K562 (cell line): ENCODE data around the gene EVI5. TPM values are rescaled to one million over a fixed set of nuclear protein-coding genes. Genes with fewer than 3 reads are reported as not detected.

Experiments used
- ATAC-seq: fragments of 200-7000 bp; cut with Tn5 transposase; 3 replicates; pipeline ENCODE4 v1.9.1; 2020; ENCODE audit warnings: moderate library complexity
- BruUV-seq: library from RNA; stranded (reverse); fragments of 400-500 nt; replicated peaks from 2 replicates; lab custom pipeline; 2021; lab: Mats Ljungman, UMichigan
- CTCF ChIA-PET: fragments of 300-600 bp; formaldehyde crosslinking; extraction: SDS; loops from one replicate; lab custom pipeline; 2021; ENCODE audit warnings: low intra/inter-chr PET ratio; lab: Yijun Ruan, JAX
- POLR2A ChIA-PET: fragments of 300-600, 350-650 bp; sonication (Branson Sonifier 250); formaldehyde crosslinking; extraction: SDS; loops from one replicate; lab custom pipeline; 2021; ENCODE audit warnings: antibody characterized with exemption, inconsistent platforms; lab: Yijun Ruan, JAX
- DNase-seq, 4 experiments: peaks; one replicate each; pipeline versions ENCODE4 v3.0.0 to v3.0.0-alpha.2; 2011 to 2018; ENCODE audit warnings: low spot score in 3 of 4, mixed read lengths in 3 of 4; ENCODE audit errors: extremely low read depth in 1 of 4
- FAIRE-seq: peaks from 2 replicates; lab custom pipeline; 2011; peaks lifted over from hg19 to GRCh38; lab: Jason Lieb, UNC
- H2AFZ ChIP-seq: 2 replicates; pipeline ENCODE4 v1.6.0; 2011; ENCODE audit warnings: low read depth, low read length, control low read depth, inconsistent platforms
- H3K27ac ChIP-seq: fragments of 200-600 bp; 3 replicates; pipeline ENCODE4 v1.8.0; 2011; ENCODE audit warnings: low read depth, mild to moderate bottlenecking, control low read depth, inconsistent platforms, low read length, moderate library complexity, mixed read lengths; ENCODE audit errors: extremely low read depth
- H3K27me3 ChIP-seq, 2 experiments: fragments of 300-600 bp in 1 of 2; 2 replicates in 1 of 2; 3 replicates in 1 of 2; pipeline versions ENCODE4 v1.6.0 to v1.8.0; 2011; ENCODE audit warnings: inconsistent platforms in 2 of 2, low read length in 2 of 2, mild to moderate bottlenecking in 1 of 2, mixed read lengths in 1 of 2, moderate library complexity in 1 of 2; ENCODE audit not compliant: control insufficient read depth in 2 of 2, insufficient read depth in 2 of 2
- H3K36me3 ChIP-seq: fragments of 300-600 bp; 3 replicates; pipeline ENCODE4 v1.8.0; 2011; ENCODE audit warnings: mild to moderate bottlenecking, low read length, inconsistent platforms; ENCODE audit not compliant: control insufficient read depth, insufficient read depth
- H3K4me1 ChIP-seq, 2 experiments: fragments of 200-600 bp in 1 of 2; replicated peaks in 1 of 2; 2 replicates in 1 of 2; 3 replicates in 1 of 2; pipeline versions ENCODE4 v1.5.1 to v1.8.0; 2011; ENCODE audit warnings: inconsistent platforms in 2 of 2, low read length in 2 of 2, mild to moderate bottlenecking in 1 of 2, mixed read lengths in 1 of 2, moderate library complexity in 1 of 2; ENCODE audit not compliant: control insufficient read depth in 2 of 2, insufficient read depth in 2 of 2
- H3K4me2 ChIP-seq: 2 replicates; pipeline ENCODE4 v1.6.1; 2011; ENCODE audit warnings: low read length, control low read depth, inconsistent platforms, mixed read lengths; ENCODE audit not compliant: insufficient read depth
- H3K4me3 ChIP-seq: fragments of 200-600 bp; sonication (generic), shearing (Covaris generic); 2 replicates; pipeline ENCODE4 v1.5.1; 2016; ENCODE audit warnings: control low read depth, inconsistent platforms
- H3K79me2 ChIP-seq: fragments of 200-600 bp; 3 replicates; pipeline ENCODE4 v1.8.0; 2011; ENCODE audit warnings: low read length, inconsistent platforms; ENCODE audit not compliant: control insufficient read depth, insufficient read depth
- H3K9ac ChIP-seq, 2 experiments: 2 replicates each; pipeline versions ENCODE4 v1.6.0 to v1.6.1; 2011; ENCODE audit warnings: low read depth in 2 of 2, low read length in 2 of 2, control low read depth in 1 of 2, inconsistent platforms in 1 of 2, mild to moderate bottlenecking in 1 of 2, mixed read lengths in 1 of 2; ENCODE audit not compliant: insufficient read depth in 1 of 2
- H3K9me1 ChIP-seq: one replicate; pipeline ENCODE4 v1.6.0; 2011; ENCODE audit warnings: inconsistent platforms, mild to moderate bottlenecking, low read length, moderate library complexity; ENCODE audit not compliant: control insufficient read depth, insufficient read depth
- H3K9me3 ChIP-seq: replicated peaks from 2 replicates; pipeline ENCODE4 v1.5.1; 2011; ENCODE audit warnings: low read depth, low read length, inconsistent platforms; ENCODE audit not compliant: control insufficient read depth, insufficient read depth
- H4K20me1 ChIP-seq: replicated peaks from 2 replicates; pipeline ENCODE4 v1.6.1; 2011; ENCODE audit warnings: low read length, inconsistent platforms, mixed read lengths; ENCODE audit not compliant: control insufficient read depth, insufficient read depth
- BRD9 ChIP-seq: fragments of 450-650 bp; IDR thresholded peaks from 2 replicates; pipeline ENCODE4 v1.6.1; 2018; ENCODE audit warnings: low read depth; ENCODE audit not compliant: partially characterized antibody
- ETV6 ChIP-seq, 3 experiments: fragments of 150-350 bp in 1 of 3; sonication (generic) in 1 of 3; formaldehyde crosslinking in 1 of 3; IDR thresholded peaks; 2 replicates each; pipeline versions ENCODE4 v1.6.1 to v1.8.0; 2014 to 2022; ENCODE audit warnings: borderline replicate concordance in 2 of 3, low read depth in 2 of 3, antibody characterized with exemption in 1 of 3, low read length in 1 of 3, mild to moderate bottlenecking in 1 of 3, missing genetic modification reagents in 1 of 3
- FOXK1 ChIP-seq: sonication (generic); formaldehyde crosslinking; IDR thresholded peaks from 2 replicates; pipeline ENCODE4 v1.8.0; 2022; ENCODE audit warnings: missing genetic modification reagents, mild to moderate bottlenecking, borderline replicate concordance
- HEY1 ChIP-seq: fragments of 250-450 bp; sonication (Bioruptor Pico); IDR thresholded peaks from 2 replicates; pipeline ENCODE4 v1.5.0; 2020; ENCODE audit warnings: mild to moderate bottlenecking, moderate library complexity, borderline replicate concordance
- HMGXB4 ChIP-seq: sonication (generic); formaldehyde crosslinking; IDR thresholded peaks from 2 replicates; pipeline ENCODE4 v1.8.1; 2023; ENCODE audit warnings: mild to moderate bottlenecking, missing genetic modification reagents
- HSF4 ChIP-seq: fragments of 250-450 bp; sonication (Bioruptor Pico); IDR thresholded peaks from 2 replicates; pipeline ENCODE4 v2.1.2; 2022; ENCODE audit warnings: mild to moderate bottlenecking, moderate library complexity, borderline replicate concordance
- ILF3 ChIP-seq: fragments of 450-650 bp; IDR thresholded peaks from 2 replicates; pipeline ENCODE4 v1.6.1; 2018; ENCODE audit warnings: antibody characterized with exemption, mild to moderate bottlenecking, moderate library complexity, borderline replicate concordance
- IRF2 ChIP-seq: sonication (generic); formaldehyde crosslinking; IDR thresholded peaks from 2 replicates; pipeline ENCODE4 v1.8.1; 2022; ENCODE audit warnings: mild to moderate bottlenecking, missing genetic modification reagents
- KDM4B ChIP-seq, 2 experiments: fragments of 450-650 bp in 1 of 2; sonication (generic) in 1 of 2; IDR thresholded peaks; 2 replicates each; pipeline ENCODE4 v1.6.1; 2016 to 2017; ENCODE audit warnings: borderline replicate concordance in 2 of 2, antibody characterized with exemption in 1 of 2, low read depth in 1 of 2, mild to moderate bottlenecking in 1 of 2
- KHSRP ChIP-seq: fragments of 450-650 bp; IDR thresholded peaks from 2 replicates; pipeline ENCODE4 v1.6.1; 2017
- KLF13 ChIP-seq: fragments of 450-650 bp; IDR thresholded peaks from 2 replicates; pipeline ENCODE4 v1.6.1; 2016; ENCODE audit warnings: missing genetic modification characterization, low read depth, mild to moderate bottlenecking, missing compliant biosample characterization, moderate library complexity, borderline replicate concordance
- NEUROD1 ChIP-seq: fragments of 150-350 bp; IDR thresholded peaks from 2 replicates; pipeline ENCODE4 v1.6.1; 2014; ENCODE audit warnings: borderline replicate concordance, low read length, low read depth; ENCODE audit not compliant: partially characterized antibody
- TSHZ1 ChIP-seq: fragments of 250-450 bp; sonication (Bioruptor Pico); IDR thresholded peaks from 2 replicates; pipeline ENCODE4 v1.4.0; 2020; ENCODE audit warnings: mild to moderate bottlenecking, moderate library complexity
- ZNF274 ChIP-seq: IDR thresholded peaks from 2 replicates; pipeline ENCODE4 v1.6.1; 2011; ENCODE audit warnings: low read depth, mild to moderate bottlenecking, low read length, moderate library complexity, borderline replicate concordance
- ZNF551 ChIP-seq: fragments of 250-450 bp; sonication (Bioruptor Pico); IDR thresholded peaks from 2 replicates; pipeline ENCODE4 v1.5.0; 2021; ENCODE audit warnings: mild to moderate bottlenecking, moderate library complexity
- in situ Hi-C: fragments of 300-500 bp; cut with MboI; formaldehyde crosslinking; loops from 4 replicates; pipeline ENCODE4 v1.15.0; 2018; ENCODE audit warnings: inconsistent platforms, mixed read lengths
- intact Hi-C: fragments of 100-400 bp; cut with micrococcal nuclease; formaldehyde crosslinking; loops from 2 replicates; pipeline ENCODE4 v1.14.2; 2022
- polyA plus RNA-seq, 8 experiments: library from polyadenylated mRNA; depleted of rRNA in 4 of 8; stranded (reverse) in 5 of 8; unstranded in 3 of 8; fragments of >200 nt; fragmentation: Nextera tagmentation in 2 of 8; fragmentation: Illumina TruSeq in 1 of 8; extraction: Ambion mirVana in 2 of 8; extraction: Trizol in 1 of 8; gene quantifications; 2 replicates each; pipeline versions ENCODE4 v1.2.1 to v1.2.3, GENCODE V29; 2011 to 2014; ENCODE audit warnings: inconsistent platforms in 1 of 8, missing spikeins in 1 of 8
- total RNA-seq, 7 experiments: library from RNA; depleted of rRNA in 6 of 7; stranded (reverse); fragments of >200 nt in 6 of 7; fragmentation: Illumina TruSeq in 2 of 7; extraction: Trizol in 2 of 7; gene quantifications; 2 replicates each; pipeline versions ENCODE4 v1.2.1 to v1.2.3, GENCODE V29; 2011 to 2021; ENCODE audit warnings: low replicate concordance in 1 of 7
- TF ChIP-seq, protein P1 (sequence below): fragments of 250-450 bp; sonication (Bioruptor Pico); IDR thresholded peaks from 2 replicates; pipeline ENCODE4 v1.4.0; 2020; ENCODE audit warnings: borderline replicate concordance

EVI5 gene
- total and polyA plus RNA-seq, 9 of the 15 experiments (the other 6 are each of a cell fraction or from before 2014, with no cell fraction given): 1.7 to 50.1 (median 13.7) TPM

DNA sequence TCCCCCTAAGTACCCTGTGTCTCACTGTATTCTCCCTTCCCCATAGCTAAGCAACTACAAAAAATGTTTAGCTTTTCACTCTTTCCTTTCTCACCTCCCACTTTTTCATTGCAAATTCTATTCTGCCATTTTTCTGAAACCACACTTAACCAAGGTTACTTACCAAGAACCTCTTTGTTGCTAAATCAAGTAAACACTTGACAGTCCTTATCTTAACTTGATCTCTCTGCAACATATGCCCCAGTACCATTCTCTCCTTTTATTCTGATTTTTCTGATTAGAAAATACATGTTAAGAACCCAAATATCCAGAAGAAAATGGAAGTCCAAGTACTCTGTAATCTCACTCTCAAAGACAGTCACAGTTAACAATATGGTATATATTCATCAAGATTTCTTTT is 16.0 kb downstream of the EVI5 start:
- ATAC-seq (no peak), DNase-seq (no peak), FAIRE-seq (no peak)
- H3K9me1 ChIP-seq: no peaks in the 10 kb centered on the region
- in situ Hi-C loops: no loop called here
- H3K4me2 ChIP-seq: no peak overlapping the region
- H3K27me3 ChIP-seq: no peaks in the 10 kb centered on the region
- H3K9me3 ChIP-seq: no peaks in the 10 kb centered on the region
- H3K9ac ChIP-seq: no peak overlapping the region
- H3K79me2 ChIP-seq: peaks cover 35% of the 10 kb centered on the region
- CTCF ChIA-PET: no interaction called here
- no peak overlapping the region for H3K4me3 ChIP-seq
- H3K27ac ChIP-seq: no peak overlapping the region
- H2AFZ ChIP-seq: no peak overlapping the region
- no peaks in the 10 kb centered on the region for H4K20me1 ChIP-seq
- POLR2A ChIA-PET: interaction anchor here (0.7 to 1.5 kb wide), 2 partner anchors 15 kb away, joined by 3 to 4 read pairs; no protein-coding TSS in a partner anchor
- intact Hi-C loops: no loop called here
- BruUV-seq: no TSS peak
- no peaks in the 10 kb centered on the region for H3K36me3 ChIP-seq
- 0 out of 5 replicates have a peak, but pooled peaks cover 0 to 4% of the 10 kb centered on the region in 2 experiments for H3K4me1 ChIP-seq
- TF ChIP-seq KLF13 (tag) (no peak), ETV6 (IDR thresholded peaks at IDR 0.05; ENCODE audit: borderline replicate concordance in 1 of 2, low read depth in 2 of 2, low read length in 1 of 2) (no peak), ETV6 (CRISPR knock-in tag; IDR thresholded peaks at IDR 0.05; ENCODE audit: borderline replicate concordance) (no peak), BRD9 (no peak), HSF4 (no peak), ZNF551 (no peak), ILF3 (no peak), KHSRP (no peak), HMGXB4 (no peak), KDM4B (IDR thresholded peaks at IDR 0.05; ENCODE audit: borderline replicate concordance in 2 of 2, low read depth in 1 of 2) (no peak), NEUROD1 (no peak), TSHZ1 (no peak), IRF2 (no peak), FOXK1 (CRISPR knock-in tag) (no peak), HEY1 (CRISPR knock-in tag) (no peak), ZNF274 (no peak)
- TF ChIP-seq, protein P1, sequence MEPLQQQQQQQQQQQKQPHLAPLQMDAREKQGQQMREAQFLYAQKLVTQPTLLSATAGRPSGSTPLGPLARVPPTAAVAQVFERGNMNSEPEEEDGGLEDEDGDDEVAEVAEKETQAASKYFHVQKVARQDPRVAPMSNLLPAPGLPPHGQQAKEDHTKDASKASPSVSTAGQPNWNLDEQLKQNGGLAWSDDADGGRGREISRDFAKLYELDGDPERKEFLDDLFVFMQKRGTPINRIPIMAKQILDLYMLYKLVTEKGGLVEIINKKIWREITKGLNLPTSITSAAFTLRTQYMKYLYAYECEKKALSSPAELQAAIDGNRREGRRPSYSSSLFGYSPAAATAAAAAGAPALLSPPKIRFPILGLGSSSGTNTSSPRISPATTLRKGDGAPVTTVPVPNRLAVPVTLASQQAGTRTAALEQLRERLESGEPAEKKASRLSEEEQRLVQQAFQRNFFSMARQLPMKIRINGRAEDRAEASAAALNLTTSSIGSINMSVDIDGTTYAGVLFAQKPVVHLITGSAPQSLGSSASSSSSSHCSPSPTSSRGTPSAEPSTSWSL (CRISPR knock-in tag): no peak
